NCI-H2107 treated with DMSO at 0.1 percent for 48 hours (cell line): ENCODE results near the gene ARHGAP29.

Experiments used
- DNase-seq: peaks from one replicate; lab custom pipeline; 2025; ENCODE audit not compliant: unreplicated experiment; lab: John Stamatoyannopoulos, UW

The ARHGAP29 gene

GRCh38 chr1:94236013-94236491 is 1.3 kb downstream of the ARHGAP29 start:
- no peak for DNase-seq

GRCh38 chr1:94235189-94236012 is 2.0 kb downstream of the ARHGAP29 start:
- DNase-seq, result no peak

DNA sequence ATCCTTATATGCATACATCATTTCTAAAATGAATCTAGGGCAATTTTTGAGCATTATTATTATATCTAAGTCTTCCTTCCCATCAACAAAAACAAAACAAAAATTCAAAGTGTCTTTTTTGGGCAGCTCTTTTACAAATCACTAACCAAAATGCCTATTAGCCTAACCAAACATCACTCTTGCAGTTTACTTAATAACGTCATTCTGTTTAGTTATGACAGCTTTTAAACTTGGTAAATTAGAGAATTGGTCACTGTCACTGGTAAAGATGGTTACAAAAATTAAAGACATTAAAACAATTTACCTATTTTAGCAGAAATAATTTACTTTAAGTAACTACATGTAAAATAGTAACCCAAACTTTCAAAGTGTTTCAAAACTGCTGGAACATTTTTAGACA is 2.8 kb downstream of the ARHGAP29 start:
- no peak for DNase-seq

- no peak for DNase-seq
These were observed 5.6 kb downstream of the ARHGAP29 start for GRCh38 chr1:94231746-94232145.

- no peak for DNase-seq
These were observed 6.5 kb downstream of the ARHGAP29 start for GRCh38 chr1:94230920-94231319.

DNA sequence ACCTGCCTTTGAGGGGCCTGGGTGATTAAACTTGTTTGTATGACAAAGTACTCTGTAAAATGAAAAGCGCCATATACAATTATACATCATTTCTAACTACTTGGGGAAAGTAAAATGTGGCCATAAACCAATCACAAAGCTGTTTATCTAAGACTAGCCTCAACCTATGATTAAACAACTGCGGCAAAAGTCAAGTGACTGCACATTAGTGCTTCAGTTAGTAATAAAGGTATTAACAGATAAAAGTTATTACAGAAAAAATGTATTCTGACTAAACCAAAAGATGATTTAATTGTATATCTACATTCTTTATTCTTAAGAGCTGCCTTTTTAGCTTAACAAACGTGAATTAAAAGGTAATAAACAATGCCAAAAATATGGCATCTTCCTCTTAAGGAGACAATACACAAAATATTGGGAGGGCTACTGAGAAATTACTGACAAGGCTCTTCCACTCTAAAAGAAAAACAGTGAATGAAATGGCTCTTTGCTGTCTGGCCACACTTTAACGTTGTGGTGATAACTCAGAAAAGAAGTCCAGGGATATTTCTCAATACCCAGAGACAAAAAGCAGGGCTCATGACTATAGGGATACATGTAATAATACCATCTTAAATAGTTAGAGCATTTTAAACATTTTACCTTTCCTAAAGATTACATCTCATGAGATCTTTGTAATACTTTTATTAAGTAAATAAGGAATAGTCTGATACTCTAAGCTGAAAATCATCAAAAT is 8.6 kb downstream of the ARHGAP29 start:
- no peak for DNase-seq

GRCh38 chr1:94227624-94228023 is 9.8 kb downstream of the ARHGAP29 start:
- no peak for DNase-seq

DNA sequence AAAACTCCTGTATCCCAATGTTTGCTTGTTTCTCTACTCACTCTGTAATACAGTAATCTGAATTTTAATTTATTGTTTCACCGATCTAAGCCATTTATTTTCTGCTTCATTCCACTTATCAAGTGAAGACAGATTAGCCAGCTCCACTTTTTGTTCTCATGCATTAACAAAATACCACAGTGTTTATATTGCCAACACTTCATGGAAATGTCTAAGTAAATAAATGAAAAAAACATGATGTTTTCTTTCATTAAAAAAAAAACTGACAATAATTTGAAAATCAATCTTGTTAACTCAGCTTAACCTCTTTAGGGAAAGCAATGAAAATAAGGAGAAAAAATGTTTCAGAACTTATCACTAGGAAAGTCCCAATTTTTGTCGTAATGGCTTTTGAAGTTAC is 11.5 kb downstream of the ARHGAP29 start:
- no peak for DNase-seq

DNA sequence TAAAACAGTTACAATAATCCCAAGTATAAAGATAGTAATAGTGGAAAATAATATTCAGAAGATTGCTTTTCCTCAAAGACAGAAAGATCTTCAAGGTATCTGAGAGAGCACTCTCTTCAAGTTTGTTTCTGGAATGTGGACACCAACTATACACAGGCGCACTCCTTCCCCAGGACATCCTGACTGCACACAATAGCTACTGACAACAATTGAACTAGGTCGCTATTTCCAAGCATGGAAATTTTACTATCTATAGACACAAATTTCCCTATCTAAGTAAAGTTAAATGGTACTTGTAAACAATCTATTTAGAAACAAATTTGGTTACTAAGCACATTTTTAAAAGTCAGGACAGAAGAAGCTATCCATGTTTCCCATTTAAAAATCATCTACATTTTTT is 19.1 kb downstream of the ARHGAP29 start:
- no peak for DNase-seq

DNA sequence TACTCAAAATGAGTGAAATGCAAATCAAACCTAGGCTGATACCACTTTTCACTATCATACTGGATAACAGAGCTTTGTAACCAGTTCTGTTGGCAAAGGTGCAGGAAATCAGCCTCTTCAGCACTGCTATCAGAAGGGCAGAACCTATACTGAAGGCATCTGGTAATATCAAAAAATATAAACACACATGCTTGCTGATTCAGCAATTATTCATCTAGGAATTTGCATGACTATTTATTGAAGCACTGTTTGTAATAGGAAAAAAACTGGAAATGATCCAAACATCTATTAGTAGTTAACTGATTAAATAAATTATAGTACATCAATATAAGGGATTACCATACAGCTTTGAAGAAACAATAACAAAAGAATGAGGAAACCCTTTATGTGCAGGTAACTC is 21.4 kb downstream of the ARHGAP29 start:
- no peak for DNase-seq

GRCh38 chr1:94209982-94210381 is 27.4 kb downstream of the ARHGAP29 start:
- no peak for DNase-seq

GRCh38 chr1:94209425-94209824 is 28.0 kb downstream of the ARHGAP29 start:
- no peak for DNase-seq

GRCh38 chr1:94207695-94208094 is 29.7 kb downstream of the ARHGAP29 start:
- DNase-seq, result no peak

DNA sequence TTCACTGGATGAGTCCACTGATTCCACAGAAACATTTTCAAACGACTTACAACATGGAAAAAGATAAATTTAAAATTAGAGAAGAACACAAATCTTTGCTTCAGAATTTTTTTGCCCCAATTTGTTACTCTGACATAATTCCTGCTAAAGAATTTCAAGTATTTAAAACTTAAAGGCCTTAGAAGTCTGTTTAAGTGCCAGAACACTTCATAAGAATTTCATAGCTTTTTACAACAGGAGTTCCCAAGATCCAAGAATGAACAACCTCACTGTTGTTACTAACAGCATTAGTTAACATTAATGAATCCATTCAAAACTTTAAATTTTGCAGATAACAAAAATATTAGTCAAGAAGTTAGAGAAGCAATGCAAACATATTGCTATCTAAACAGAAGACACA is 31.7 kb downstream of the ARHGAP29 start:
- no peak for DNase-seq

GRCh38 chr1:94202241-94202640 is 35.1 kb downstream of the ARHGAP29 start:
- DNase-seq, result no peak

GRCh38 chr1:94199398-94199797 is 38.0 kb downstream of the ARHGAP29 start:
- no peak for DNase-seq

GRCh38 chr1:94194079-94194865 is 43.1 kb downstream of the ARHGAP29 start:
- no peak for DNase-seq

DNA sequence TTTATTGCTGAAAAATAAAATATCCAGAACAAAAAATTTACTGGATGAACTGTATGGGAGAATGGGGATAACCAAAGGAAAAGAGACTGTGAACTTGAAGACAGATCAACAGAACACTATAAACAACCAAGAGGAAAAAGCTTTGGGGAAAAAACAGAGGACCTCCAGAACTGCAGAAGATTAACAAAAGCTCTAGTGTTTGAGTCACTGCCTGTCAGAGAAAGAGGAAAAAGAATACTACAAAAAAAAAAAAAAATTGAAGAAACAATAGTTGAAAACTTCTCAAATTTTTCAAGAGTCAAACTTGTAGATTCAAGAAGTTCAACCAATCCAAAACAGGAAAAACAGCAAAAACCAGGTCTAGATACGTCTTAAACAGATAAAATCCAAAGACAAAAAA is 44.3 kb downstream of the ARHGAP29 start:
- no peak for DNase-seq

DNA sequence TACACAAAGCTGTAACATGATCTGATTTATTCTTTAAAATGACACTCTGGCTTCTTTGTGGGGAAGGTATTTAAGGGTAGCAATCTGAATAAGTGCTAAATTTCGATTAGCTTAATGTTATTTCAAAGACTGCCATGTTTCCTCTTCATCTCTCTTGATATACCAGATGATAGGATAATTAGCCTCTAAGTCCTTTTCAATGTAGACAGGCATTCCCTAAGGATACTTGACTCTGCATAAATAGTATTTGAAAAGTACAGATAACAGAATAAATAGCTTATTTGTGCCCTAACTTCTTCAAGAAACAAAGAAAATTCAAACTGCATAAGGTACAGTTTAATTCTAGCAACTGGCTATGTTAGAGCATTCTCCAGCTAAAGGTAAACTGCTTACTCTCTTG is 46.2 kb downstream of the ARHGAP29 start:
- peak; percentile 5 for DNase-seq

- no peak for DNase-seq
These were observed 50.4 kb downstream of the ARHGAP29 start for GRCh38 chr1:94186946-94187345.

GRCh38 chr1:94183197-94183815 is 54.1 kb downstream of the ARHGAP29 start:
- no peak for DNase-seq
